Thyroid gland (tissue), 4 donors: ENCODE measurements around the gene ABCG5.

Experiments used
- POLR2A ChIP-seq, 2 donors: fragments of 450-650 bp; IDR thresholded peaks; one replicate each; pipeline ENCODE4 v1.6.1; 2017; ENCODE audit warnings: antibody characterized with exemption in 2 of 2, mild to moderate bottlenecking in 2 of 2, moderate library complexity in 1 of 2
- TF ChIP-seq, protein P1 (sequence below), 6 experiments: fragments of 200-600 bp in 3 of 6; fragments of 450-650 bp in 3 of 6; sonication (generic) in 3 of 6; IDR thresholded peaks; one replicate each; pipeline ENCODE4 v1.5.1; 2016 to 2019; ENCODE audit warnings: antibody characterized with exemption in 6 of 6, mild to moderate bottlenecking in 2 of 6, inconsistent platforms in 1 of 6, moderate library complexity in 1 of 6

DNA sequence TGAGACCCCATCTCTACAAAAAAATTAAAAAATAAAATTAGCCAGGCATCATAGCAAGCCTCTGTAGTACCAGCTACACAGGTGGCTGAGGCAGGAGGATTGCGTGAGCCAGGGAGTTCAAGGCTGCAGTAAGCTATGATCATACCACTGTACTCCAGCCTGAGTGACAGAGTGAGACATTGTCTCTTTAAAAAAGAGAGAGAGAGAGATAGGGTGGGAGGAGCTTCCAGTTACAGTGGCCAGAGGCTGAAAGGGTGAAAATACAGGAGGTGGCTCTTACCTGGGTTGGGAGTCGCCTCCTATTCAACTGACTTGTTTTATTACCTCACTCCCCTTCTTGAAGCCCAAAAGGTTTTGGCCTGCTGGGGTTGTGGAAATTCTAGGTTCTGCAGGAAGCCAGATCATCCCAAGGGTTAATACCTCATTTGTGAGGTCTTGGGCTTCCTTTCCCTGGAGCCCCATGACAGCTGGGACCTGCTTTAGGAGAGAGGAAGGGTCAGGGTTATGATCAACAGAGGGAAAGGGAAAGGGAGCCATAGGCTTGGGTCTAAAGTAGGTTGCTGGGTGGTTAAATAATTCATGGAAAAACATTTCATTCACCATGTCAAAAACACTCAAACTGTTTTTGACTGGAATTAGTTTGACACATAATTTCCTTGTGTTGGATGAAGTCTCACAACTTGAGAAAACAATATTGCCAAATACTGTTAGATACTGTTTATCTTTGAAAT, 47.4 kb downstream of the ABCG5 start:
- TF ChIP-seq, protein P1, sequence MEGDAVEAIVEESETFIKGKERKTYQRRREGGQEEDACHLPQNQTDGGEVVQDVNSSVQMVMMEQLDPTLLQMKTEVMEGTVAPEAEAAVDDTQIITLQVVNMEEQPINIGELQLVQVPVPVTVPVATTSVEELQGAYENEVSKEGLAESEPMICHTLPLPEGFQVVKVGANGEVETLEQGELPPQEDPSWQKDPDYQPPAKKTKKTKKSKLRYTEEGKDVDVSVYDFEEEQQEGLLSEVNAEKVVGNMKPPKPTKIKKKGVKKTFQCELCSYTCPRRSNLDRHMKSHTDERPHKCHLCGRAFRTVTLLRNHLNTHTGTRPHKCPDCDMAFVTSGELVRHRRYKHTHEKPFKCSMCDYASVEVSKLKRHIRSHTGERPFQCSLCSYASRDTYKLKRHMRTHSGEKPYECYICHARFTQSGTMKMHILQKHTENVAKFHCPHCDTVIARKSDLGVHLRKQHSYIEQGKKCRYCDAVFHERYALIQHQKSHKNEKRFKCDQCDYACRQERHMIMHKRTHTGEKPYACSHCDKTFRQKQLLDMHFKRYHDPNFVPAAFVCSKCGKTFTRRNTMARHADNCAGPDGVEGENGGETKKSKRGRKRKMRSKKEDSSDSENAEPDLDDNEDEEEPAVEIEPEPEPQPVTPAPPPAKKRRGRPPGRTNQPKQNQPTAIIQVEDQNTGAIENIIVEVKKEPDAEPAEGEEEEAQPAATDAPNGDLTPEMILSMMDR (IDR thresholded peaks at IDR 0.05) = no peak
- no peak for TF ChIP-seq POLR2A (IDR thresholded peaks at IDR 0.05)
